Gastrocnemius medialis (tissue), 4 donors: Measurements from ENCODE around the gene GRIK1. TPM values are rescaled to one million over a fixed set of nuclear protein-coding genes. Genes with fewer than 3 reads are reported as not detected.

Experiments used
- ATAC-seq, 2 donors: fragments of 150-250 bp; one replicate each; pipeline ENCODE4 v1.9.1; 2016
- DNase-seq, 2 donors: peaks; one replicate each; pipeline ENCODE4 v3.0.0-alpha.2; 2019
- H3K27ac ChIP-seq, 4 donors: fragments of 200-600 bp; sonication (generic); 1 replicate in 1 of 4; 2 replicates in 3 of 4; pipeline ENCODE4 v1.5.1; 2016 to 2018; ENCODE audit warnings: mild to moderate bottlenecking in 2 of 4, moderate library complexity in 1 of 4
- H3K27me3 ChIP-seq, 3 donors: fragments of 200-600 bp; sonication (generic) in 2 of 3; 1 replicate in 1 of 3; 2 replicates in 2 of 3; pipeline versions ENCODE4 v1.5.1 to v1.6.0; 2016 to 2019; ENCODE audit warnings: mild to moderate bottlenecking in 1 of 3, moderate library complexity in 1 of 3
- H3K36me3 ChIP-seq, 2 donors: fragments of 200-600 bp; sonication (generic) in 1 of 2; one replicate each; pipeline ENCODE4 v1.5.1; 2017 to 2018
- H3K4me1 ChIP-seq, 2 donors: fragments of 200-600 bp; sonication (generic) in 1 of 2; one replicate each; pipeline ENCODE4 v1.5.1; 2016 to 2017; ENCODE audit warnings: mild to moderate bottlenecking in 2 of 2
- H3K4me3 ChIP-seq, 4 donors: fragments of 200-600 bp; sonication (generic) in 3 of 4; 1 replicate in 1 of 4; 2 replicates in 3 of 4; pipeline ENCODE4 v1.5.1; 2016 to 2019; ENCODE audit warnings: mild to moderate bottlenecking in 2 of 4
- H3K9me3 ChIP-seq, 3 donors: fragments of 200-600 bp; sonication (generic) in 2 of 3; 1 replicate in 1 of 3; 2 replicates in 2 of 3; pipeline ENCODE4 v1.5.1; 2016 to 2019
- CTCF ChIP-seq, 5 experiments: fragments of 450-650 bp in 3 of 5; fragments of 200-600 bp in 2 of 5; sonication (generic) in 2 of 5; IDR thresholded peaks in 4 of 5; conservative IDR thresholded peaks in 1 of 5; 1 replicate in 4 of 5; 2 replicates in 1 of 5; pipeline ENCODE4 v1.5.1; 2016 to 2019; ENCODE audit warnings: antibody characterized with exemption in 5 of 5, mild to moderate bottlenecking in 3 of 5, moderate library complexity in 3 of 5
- POLR2A ChIP-seq, 2 donors: fragments of 450-650 bp; IDR thresholded peaks; one replicate each; pipeline ENCODE4 v1.6.1; 2017; ENCODE audit warnings: antibody characterized with exemption in 2 of 2, mild to moderate bottlenecking in 2 of 2, moderate library complexity in 2 of 2
- in situ Hi-C, 4 donors: fragments of 200-750 bp; cut with MboI; loops; one replicate each; pipeline versions ENCODE4 v1.15.0 to v1.8.0; 2017; ENCODE audit warnings: low sequenced_read_pairs in 4 of 4
- intact Hi-C: fragments of 100-400 bp; cut with DNase I; formaldehyde crosslinking; loops from one replicate; pipeline ENCODE4 v1.15.1; 2023; ENCODE audit warnings: low total_unique reads
- total RNA-seq, 4 donors: library from RNA; depleted of rRNA; stranded (reverse); fragments of >200 nt; gene quantifications; one replicate each; pipeline versions ENCODE4 v1.1.0 to v1.2.3, GENCODE V29; 2016

Gene GRIK1
- total RNA-seq, 4 donors from 2014 or later: 0.13 TPM; not detected in 3

- in situ Hi-C loops (loop anchor here in 2 of 4 donors (25.0 kb wide), 2 partner anchors 347 to 372 kb away; no protein-coding TSS in a partner anchor), intact Hi-C loops (no loop called here)
- TF ChIP-seq POLR2A (IDR thresholded peaks at IDR 0.05) (no peak), CTCF (IDR thresholded peaks at IDR 0.05 in 4 of 5, conservative IDR thresholded peaks at IDR 0.05 in 1 of 5) (no peak)
- Histone ChIP-seq H3K27ac (no peak overlapping the region), H3K27me3 (no peaks in the 10 kb centered on the region), H3K9me3 (no peaks in the 10 kb centered on the region), H3K36me3 (no peaks in the 10 kb centered on the region), H3K4me3 (no peak overlapping the region), H3K4me1 (no peaks in the 10 kb centered on the region)
- DNase-seq (no peak), ATAC-seq (no peak)
These were observed 105.2 kb downstream of the GRIK1 start for GRCh38 chr21:29834617-29835016.

GRCh38 chr21:29832217-29832616 lies 107.6 kb downstream of the GRIK1 start:
- no peaks in the 10 kb centered on the region for H3K27me3 ChIP-seq
- intact Hi-C loops (no loop called here), in situ Hi-C loops (loop anchor here in 2 of 4 donors (25.0 kb wide), 2 partner anchors 345 to 370 kb away; no protein-coding TSS in a partner anchor)
- no peaks in the 10 kb centered on the region for H3K4me1 ChIP-seq
- no peaks in the 10 kb centered on the region for H3K36me3 ChIP-seq
- no peak for ATAC-seq
- no peak overlapping the region for H3K27ac ChIP-seq
- TF ChIP-seq POLR2A (IDR thresholded peaks at IDR 0.05) (no peak), CTCF (IDR thresholded peaks at IDR 0.05 in 4 of 5, conservative IDR thresholded peaks at IDR 0.05 in 1 of 5) (no peak)
- H3K4me3 ChIP-seq: no peak overlapping the region
- DNase-seq: no peak
- no peaks in the 10 kb centered on the region for H3K9me3 ChIP-seq

- no peaks in the 10 kb centered on the region for H3K9me3 ChIP-seq
- in situ Hi-C loops: loop anchor here in 2 of 4 donors (25.0 kb wide), 2 partner anchors 342 to 367 kb away; no protein-coding TSS in a partner anchor
These were observed 110.1 kb downstream of the GRIK1 start for GRCh38 chr21:29829564-29830275.

GRCh38 chr21:29827647-29828046 lies 112.1 kb downstream of the GRIK1 start:
- intact Hi-C loops: no loop called here
- in situ Hi-C loops: loop anchor here in 2 of 4 donors (25.0 kb wide), 2 partner anchors 340 to 365 kb away; no protein-coding TSS in a partner anchor
- TF ChIP-seq CTCF (IDR thresholded peaks at IDR 0.05 in 4 of 5, conservative IDR thresholded peaks at IDR 0.05 in 1 of 5) (no peak), POLR2A (IDR thresholded peaks at IDR 0.05) (no peak)
- DNase-seq (no peak), ATAC-seq (no peak)
- H3K36me3 ChIP-seq: no peaks in the 10 kb centered on the region
- no peak overlapping the region for H3K27ac ChIP-seq
- H3K27me3 ChIP-seq: no peaks in the 10 kb centered on the region
- no peaks in the 10 kb centered on the region for H3K9me3 ChIP-seq
- H3K4me1 ChIP-seq: no peaks in the 10 kb centered on the region
- H3K4me3 ChIP-seq: no peak overlapping the region

More at GRCh38 chr21:29829564-29830275, 110.1 kb downstream of the GRIK1 start:
- DNase-seq: no peak
- Histone ChIP-seq H3K36me3 (no peaks in the 10 kb centered on the region), H3K4me3 (no peak overlapping the region), H3K4me1 (no peaks in the 10 kb centered on the region), H3K27ac (no peak overlapping the region), H3K27me3 (no peaks in the 10 kb centered on the region)
- no peak for TF ChIP-seq CTCF (IDR thresholded peaks at IDR 0.05 in 4 of 5, conservative IDR thresholded peaks at IDR 0.05 in 1 of 5)
- TF ChIP-seq POLR2A (IDR thresholded peaks at IDR 0.05): no peak
- ATAC-seq: no peak
- intact Hi-C loops: no loop called here
